ENCODE measurements around the gene DNAJC18.

- TF ChIP-seq ZNF274 (IDR thresholded peaks at IDR 0.05; ENCODE audit: low read length), result no peak
- no peak for TF ChIP-seq ZNF274 (tag by site-specific recombination; IDR thresholded peaks at IDR 0.05; ENCODE audit: borderline replicate concordance)
- TF ChIP-seq ZXDB (tag by site-specific recombination; IDR thresholded peaks at IDR 0.05), result no peak
- no peak for TF ChIP-seq CTCF (tag by site-specific recombination; IDR thresholded peaks at IDR 0.05)
- TF ChIP-seq ZNF398 (tag by site-specific recombination; IDR thresholded peaks at IDR 0.05), result no peak
- no peak for TF ChIP-seq OVOL3 (tag by site-specific recombination; IDR thresholded peaks at IDR 0.05)
- no peak for TF ChIP-seq ZNF510 (tag by site-specific recombination; IDR thresholded peaks at IDR 0.05; ENCODE audit: insufficient replicate concordance)
Observed at GRCh38 chr5:139397921-139398320, 41.4 kb downstream of the DNAJC18 start.

Measured in HEK293 (cell line).